Hematopoietic multipotent progenitor cell treated with erythropoietin and hydrocortisone succinate and interleukin-3 and kit ligand, for 8 days (in vitro differentiated cells): ENCODE results near the gene MYCBP2.
A peak's percentile ranks its signal among the peaks of the same experiment; 100 is the strongest.
"Not testable (repeated sequence)": the region's sequence is repeated elsewhere in the genome, so short reads cannot be mapped to it uniquely, and the experiment has no call there.

Source experiments
- DNase-seq: peaks from one replicate; pipeline ENCODE4 v3.0.0-alpha.2; 2015

Gene MYCBP2

DNA sequence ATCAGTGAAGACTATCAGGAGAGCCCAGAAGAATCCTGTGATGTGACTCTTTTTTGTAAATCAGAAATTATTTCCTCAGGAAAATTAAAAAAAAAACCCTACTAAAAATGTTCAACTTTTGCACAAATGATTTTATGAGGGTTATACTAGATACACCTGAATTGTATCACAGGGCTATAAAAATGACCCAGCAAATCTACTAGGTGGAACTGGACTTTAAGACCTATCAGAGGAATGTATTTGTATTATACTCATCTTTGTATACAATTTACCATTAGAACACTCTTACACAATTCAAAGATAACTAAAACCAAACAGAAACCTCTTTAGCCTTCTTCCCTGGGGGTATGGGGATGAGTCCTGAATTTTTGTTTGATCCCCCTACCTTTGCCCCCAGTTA is 307.1 kb downstream of the MYCBP2 start:
- no peak for DNase-seq

DNA sequence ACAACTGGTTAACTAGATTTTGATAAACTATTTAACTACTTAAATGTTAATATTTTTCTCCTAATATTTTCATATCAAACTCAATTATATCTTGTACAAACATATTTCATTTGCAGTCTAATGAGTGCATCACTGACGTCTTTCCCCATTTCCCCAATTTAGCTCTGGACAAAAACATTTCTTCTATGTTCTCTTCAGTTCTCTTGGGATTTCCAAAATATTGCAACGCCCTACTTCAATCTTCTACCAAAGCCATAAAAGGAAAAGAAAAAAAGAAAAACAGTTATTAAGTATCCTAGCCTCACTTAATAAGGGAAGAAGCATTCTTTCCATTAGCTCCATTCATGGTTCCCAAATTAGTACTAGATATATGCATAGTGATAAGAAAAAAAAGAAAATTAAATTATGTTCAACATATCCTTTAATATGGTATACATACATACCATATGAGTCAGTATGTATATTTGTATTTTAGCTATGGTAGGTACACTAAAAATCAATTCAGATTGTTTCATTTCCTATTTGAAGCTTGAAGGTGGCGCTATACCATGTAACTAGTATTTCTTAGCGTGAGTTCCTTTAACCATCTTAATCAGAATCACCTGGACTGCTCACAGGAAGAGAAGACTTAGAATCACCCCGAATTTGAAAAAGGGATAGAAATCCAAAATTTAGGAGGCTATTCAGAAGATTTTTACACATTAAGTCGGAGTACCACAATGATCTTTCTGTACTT is 309.8 kb downstream of the MYCBP2 start:
- no peak for DNase-seq

DNA sequence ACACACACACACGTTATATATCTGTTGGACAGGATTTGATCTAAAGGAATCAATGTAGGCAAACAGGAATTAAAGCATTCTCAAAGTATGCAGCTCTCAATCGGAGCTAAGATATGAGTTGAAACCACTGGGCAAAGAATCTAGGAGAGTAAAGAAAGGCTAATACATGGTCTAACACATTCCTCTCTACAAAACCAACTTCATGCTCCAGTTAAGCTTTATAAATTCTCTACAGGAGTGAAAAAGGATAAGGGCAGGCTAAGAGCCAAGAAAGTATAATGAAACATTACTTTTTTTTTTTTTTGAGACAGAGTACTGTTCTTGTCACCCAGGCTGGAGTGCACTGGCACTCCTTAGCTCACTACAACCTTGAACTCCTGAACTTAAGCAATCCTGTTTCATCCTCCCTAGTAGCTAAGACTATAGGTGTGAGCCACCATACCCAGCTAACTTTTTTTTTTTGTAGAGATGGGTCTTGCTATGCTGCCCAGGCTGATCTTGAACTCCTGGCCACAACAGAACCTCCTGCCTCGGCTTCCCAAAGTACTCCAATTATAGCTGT is 310.6 kb downstream of the MYCBP2 start:
- DNase-seq, result no peak

DNA sequence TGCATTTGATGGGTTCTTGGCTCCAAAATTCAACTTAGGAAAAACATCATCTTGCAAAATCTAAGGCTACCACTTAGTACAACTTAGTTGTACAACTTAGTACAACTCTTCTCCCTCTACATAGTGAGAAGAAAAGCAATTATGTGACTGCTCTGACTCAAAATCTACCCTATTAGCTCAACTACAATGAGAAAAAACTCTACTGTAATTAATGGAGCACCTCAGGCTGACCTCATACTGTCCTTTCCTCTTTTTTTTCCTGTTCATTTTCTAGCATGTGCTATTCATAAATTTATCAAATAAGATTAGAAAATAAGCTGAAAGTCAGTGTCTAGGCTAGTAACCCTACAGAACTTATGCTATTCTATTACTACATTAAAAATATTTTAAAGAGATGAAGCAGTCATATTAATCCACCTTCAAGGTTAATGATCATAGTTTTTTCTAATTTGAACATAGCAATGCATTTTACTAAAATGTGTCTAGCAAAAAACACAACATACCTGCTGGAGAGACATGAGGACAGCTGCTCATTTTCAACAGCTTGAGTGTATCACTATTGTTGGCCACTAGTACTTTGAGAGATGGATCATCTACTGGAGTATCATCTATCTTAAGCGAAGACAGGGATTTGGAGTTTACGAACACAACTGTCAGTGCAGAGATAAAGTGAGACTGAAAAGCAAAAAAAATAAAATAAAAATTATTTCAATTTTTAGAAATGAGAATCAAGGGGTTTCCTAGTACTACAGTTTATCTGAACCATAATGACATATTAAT is 311.8 kb downstream of the MYCBP2 start:
- DNase-seq, result no peak

DNA sequence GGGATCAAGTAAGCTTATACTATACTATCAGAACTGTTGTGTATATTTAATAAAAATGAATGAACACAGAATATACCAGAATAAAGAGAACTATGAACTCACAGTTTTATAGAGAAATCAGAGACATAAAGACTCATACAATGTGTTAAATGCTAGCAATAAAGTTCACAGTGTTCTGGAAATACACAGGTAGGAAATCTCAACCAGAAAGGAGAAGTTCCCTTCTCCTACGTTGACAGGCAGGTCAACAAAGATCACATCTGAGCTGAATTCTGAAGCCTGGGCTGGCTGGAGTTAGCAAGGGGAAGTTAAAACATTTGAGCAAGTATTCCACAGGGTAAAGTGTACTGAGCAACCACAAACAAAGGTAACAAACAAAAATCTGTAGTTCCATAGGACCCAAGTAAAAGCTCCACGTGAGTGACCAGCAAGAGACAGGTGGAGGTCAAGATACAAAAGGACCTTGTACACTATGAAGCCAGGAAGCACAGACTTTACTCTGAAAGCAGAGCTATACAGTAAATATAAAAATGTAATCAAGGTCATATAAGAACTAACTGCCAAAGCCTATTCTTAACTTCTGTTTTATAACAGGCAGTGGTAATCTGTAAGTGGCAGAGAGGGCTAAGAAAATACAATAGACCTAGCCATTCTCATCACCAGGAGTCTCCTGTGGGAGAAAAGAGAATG is 312.9 kb downstream of the MYCBP2 start:
- no peak for DNase-seq

DNA sequence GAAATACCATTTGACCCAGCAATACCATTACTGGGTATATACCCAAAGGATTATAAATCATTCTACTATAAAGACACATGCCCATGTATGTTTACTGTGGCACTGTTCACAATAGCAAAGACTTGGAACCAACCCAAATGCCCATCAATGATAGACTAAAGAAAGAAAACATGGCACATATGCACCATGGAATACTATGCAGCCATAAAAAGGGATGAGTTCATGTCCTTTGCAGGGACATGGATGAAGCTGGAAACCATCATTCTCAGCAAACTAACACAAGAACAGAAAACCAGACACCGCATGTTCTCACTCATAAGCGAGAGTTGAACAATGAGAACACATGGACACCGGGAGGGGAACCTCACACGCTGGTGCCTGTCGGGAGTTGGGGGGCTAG is 317.2 kb downstream of the MYCBP2 start:
- not testable (repeated sequence) for DNase-seq

DNA sequence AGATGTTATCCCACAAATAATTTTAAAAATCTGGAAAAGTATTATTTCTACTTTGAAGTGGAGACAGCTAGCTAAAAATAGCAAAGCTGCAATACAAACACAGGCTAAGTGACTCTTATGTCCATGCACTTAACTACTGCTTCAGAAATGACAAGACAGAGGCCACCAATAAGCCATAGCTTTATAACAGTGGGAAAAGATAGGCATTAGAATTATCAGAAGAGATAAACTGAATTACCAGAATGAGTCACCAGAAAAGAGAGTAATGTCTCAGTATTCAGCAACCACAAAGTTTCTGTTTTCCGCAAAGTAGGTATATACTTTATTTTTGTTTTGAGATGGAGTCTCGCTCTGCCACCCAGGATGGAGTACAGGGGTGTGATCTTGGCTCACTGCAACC is 317.9 kb downstream of the MYCBP2 start:
- no peak for DNase-seq

DNA sequence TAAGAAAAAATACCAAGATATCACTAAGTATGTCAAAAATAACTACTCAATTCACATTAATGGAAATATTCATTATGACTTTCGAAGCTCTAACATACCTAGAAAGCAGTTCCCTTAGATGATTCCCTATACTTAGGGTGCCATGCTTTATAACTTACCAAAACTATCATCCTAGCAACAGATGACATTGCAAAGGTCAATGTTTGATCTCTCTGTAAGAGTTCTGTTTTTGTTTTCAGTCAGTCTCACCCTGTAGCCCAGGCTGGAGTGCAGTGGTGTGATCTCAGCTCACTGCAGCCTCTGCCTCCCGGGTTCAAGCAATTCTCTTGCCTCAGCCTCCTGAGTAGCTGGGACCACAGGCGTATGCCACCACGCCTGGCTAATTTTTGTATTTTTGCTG is 318.6 kb downstream of the MYCBP2 start:
- not testable (repeated sequence) for DNase-seq

DNA sequence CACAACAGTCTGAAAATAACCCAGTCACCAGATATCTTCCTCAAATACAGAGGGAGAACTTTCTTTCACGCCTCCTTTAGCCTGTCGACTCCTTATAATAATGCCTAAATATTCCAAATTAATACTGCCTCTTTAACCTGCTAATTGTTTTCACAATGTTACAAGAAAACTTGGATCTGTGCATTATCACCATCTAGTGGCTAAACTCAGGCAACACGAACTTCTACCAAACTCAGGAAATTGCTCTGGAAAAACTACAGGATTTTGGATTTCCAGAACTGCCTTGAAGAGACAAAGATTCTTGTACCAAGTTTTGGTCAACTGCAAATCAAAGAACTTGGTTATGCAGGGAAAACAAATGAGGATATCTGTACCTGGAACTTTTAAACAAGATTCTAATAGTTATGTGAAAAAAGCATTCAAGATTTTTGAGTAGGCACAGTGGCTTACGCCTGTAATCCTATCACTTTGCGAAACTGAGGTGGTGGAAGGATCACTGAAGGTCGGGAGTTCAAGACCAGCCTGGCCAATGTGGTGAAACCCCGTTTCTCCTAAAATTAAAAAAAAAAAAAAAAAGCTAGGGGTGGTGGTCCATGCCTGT is 324.2 kb downstream of the MYCBP2 start:
- DNase-seq, result peak; percentile 44

DNA sequence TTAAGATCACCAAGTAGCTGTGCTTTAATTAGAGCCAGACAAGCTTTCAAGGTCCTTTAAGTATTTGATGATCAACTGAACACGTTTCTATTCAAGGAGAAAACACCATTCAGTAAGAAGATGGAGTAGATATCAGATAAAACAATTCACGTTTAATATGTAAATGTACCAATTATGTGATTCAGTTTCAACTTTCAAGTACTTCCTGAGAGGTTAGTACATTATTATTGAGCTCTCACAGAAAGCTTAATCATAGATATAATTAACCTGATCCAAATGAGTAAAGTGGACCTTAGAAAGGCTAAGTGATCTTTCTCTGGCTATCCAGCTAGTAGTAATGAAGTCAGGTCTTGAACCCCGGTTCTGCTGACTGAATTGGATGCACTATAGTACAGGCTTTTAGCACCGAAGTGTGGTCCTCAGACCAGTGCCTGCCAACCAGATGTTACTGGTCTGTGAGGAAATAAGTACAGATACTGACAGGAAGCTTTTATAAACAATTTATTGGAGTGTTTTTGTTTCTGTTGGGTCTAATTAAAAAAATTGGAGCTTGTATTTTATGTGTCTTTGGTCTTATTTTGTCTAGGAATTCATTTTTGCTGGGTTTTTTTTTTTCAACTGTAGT is 324.8 kb downstream of the MYCBP2 start:
- DNase-seq, result no peak

DNA sequence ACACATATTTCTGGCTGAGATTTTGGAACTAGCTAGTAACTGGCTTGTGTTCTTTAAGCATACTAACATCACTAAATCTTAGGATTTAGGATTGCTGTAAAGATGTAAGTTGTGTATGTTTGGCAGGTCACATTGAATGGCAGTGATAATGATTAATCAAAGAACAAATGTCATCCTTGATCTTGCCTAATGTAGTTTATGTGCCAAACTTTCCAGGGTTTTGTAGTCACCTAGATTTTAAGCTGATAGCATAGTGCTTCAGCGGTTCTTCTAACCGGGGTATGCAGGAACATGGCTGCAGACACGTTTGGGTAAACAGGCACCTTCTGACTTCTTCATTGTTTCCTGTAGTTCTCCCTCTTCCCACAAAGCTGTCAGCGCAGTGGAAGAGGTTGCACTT is 325.4 kb downstream of the MYCBP2 start:
- DNase-seq, result no peak

DNA sequence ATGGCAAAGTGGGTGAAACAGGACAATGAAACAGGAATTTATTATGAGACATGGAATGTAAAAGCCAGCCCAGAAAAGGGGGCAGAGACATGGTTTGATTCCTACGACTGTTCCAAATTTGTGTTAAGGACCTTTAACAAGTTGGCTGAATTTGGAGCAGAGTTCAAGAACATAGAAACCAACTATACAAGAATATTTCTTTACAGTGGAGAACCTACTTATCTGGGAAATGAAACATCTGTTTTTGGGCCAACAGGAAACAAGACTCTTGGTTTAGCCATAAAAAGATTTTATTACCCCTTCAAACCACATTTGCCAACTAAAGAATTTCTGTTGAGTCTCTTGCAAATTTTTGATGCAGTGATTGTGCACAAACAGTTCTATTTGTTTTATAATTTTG is 326.4 kb downstream of the MYCBP2 start:
- DNase-seq, result no peak
